Activated T-cell treated with anti-CD3 and anti-CD28 coated beads, Interleukin-2, amount 50 U/mL, for 1 hour (primary cell): ENCODE data around the gene BRIP1.
"Not testable (repeated sequence)": the region's sequence is repeated elsewhere in the genome, so short reads cannot be mapped to it uniquely, and the experiment has no call there.

Source experiments
- DNase-seq: peaks from one replicate; pipeline ENCODE4 v3.0.0-alpha.2; 2020

The BRIP1 gene

GRCh38 chr17:61686113-61686512 lies 177.2 kb downstream of the BRIP1 start:
- DNase-seq, result no peak

GRCh38 chr17:61684818-61685217 lies 178.5 kb downstream of the BRIP1 start:
- DNase-seq, result no peak

GRCh38 chr17:61684172-61684571 lies 179.2 kb downstream of the BRIP1 start:
- no peak for DNase-seq

GRCh38 chr17:61683466-61683865 lies 179.9 kb downstream of the BRIP1 start:
- DNase-seq, result no peak

GRCh38 chr17:61680921-61681320 lies 182.4 kb downstream of the BRIP1 start:
- no peak for DNase-seq

GRCh38 chr17:61678339-61678738 lies 185.0 kb downstream of the BRIP1 start:
- DNase-seq, result no peak

GRCh38 chr17:61677150-61677811 lies 186.0 kb downstream of the BRIP1 start:
- DNase-seq, result not testable (repeated sequence)

- DNase-seq, result not testable (repeated sequence)
Measured at GRCh38 chr17:61676522-61676921, 186.8 kb downstream of the BRIP1 start.

GRCh38 chr17:61674609-61675008 lies 188.7 kb downstream of the BRIP1 start:
- not testable (repeated sequence) for DNase-seq

- not testable (repeated sequence) for DNase-seq
Measured at GRCh38 chr17:61673019-61673897, 190.1 kb downstream of the BRIP1 start.

- DNase-seq, result no peak
Measured at GRCh38 chr17:61672140-61672539, 191.2 kb downstream of the BRIP1 start.

- DNase-seq, result no peak
Measured at GRCh38 chr17:61670691-61671090, 192.6 kb downstream of the BRIP1 start.

GRCh38 chr17:61669522-61669921 lies 193.8 kb downstream of the BRIP1 start:
- DNase-seq, result no peak

GRCh38 chr17:61668486-61668885 lies 194.8 kb downstream of the BRIP1 start:
- DNase-seq, result no peak

GRCh38 chr17:61666406-61667088 lies 196.8 kb downstream of the BRIP1 start:
- not testable (repeated sequence) for DNase-seq

- DNase-seq, result no peak
Measured at GRCh38 chr17:61663310-61663709, 200.0 kb downstream of the BRIP1 start.

- no peak for DNase-seq
Measured at GRCh38 chr17:61662741-61663140, 200.6 kb downstream of the BRIP1 start.

GRCh38 chr17:61662186-61662585 lies 201.1 kb downstream of the BRIP1 start:
- no peak for DNase-seq

- no peak for DNase-seq
Measured at GRCh38 chr17:61660746-61661485, 202.4 kb downstream of the BRIP1 start.

GRCh38 chr17:61659437-61659836 lies 203.9 kb downstream of the BRIP1 start:
- no peak for DNase-seq

- no peak for DNase-seq
Measured at GRCh38 chr17:61658183-61658582, 205.1 kb downstream of the BRIP1 start.

- no peak for DNase-seq
Measured at GRCh38 chr17:61657338-61657737, 206.0 kb downstream of the BRIP1 start.

- DNase-seq, result no peak
Measured at GRCh38 chr17:61656721-61657217, 206.6 kb downstream of the BRIP1 start.
